ENCODE data around the gene GRID1.

DNA sequence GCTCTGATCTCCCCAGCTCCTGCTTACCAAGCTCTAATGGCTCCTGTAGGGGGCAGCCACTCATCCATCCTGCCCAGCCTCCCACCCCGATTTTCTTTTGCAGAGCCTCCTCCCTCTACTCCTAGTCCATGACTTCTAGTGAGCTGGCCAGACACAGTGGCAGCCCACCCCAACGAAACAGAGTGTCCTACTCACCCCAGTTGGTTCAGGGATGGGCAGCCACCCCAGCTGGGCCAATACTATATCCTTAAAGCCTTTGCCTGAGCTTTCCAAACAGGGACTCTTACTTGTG, 77.1 kb downstream of the GRID1 start:
- peak in 2 of 3 experiments; percentile 19 to 20; a peak in 2 of 6 replicates for TF ChIP-seq CTCF (IDR thresholded peaks at IDR 0.05 in 2 of 3, conservative IDR thresholded peaks at IDR 0.05 in 1 of 3; ENCODE audit: borderline replicate concordance in 1 of 3, insufficient read depth in 1 of 3, low read depth in 2 of 3, low read length in 2 of 3)
- TF ChIP-seq SRF (IDR thresholded peaks at IDR 0.05; ENCODE audit: low read depth), result no peak
- TF ChIP-seq EZH2 (IDR thresholded peaks at IDR 0.05), result no peak
- no peak for TF ChIP-seq POLR2A (IDR thresholded peaks at IDR 0.05; ENCODE audit: borderline replicate concordance, extremely low read depth, insufficient read depth, insufficient read length)
- no peak for TF ChIP-seq YY1 (IDR thresholded peaks at IDR 0.05; ENCODE audit: extremely low read depth, insufficient replicate concordance, low read depth, low read length)
- TF ChIP-seq POLR2AphosphoS5 (IDR thresholded peaks at IDR 0.05; ENCODE audit: low read depth, low read length), result no peak
- TF ChIP-seq TCF7L2 (IDR thresholded peaks at IDR 0.05; ENCODE audit: borderline replicate concordance, extremely low read depth, insufficient read depth, insufficient read length), result no peak
- TF ChIP-seq ZFX (IDR thresholded peaks at IDR 0.05), result no peak
- no peak for TF ChIP-seq RAD21 (IDR thresholded peaks at IDR 0.05; ENCODE audit: low read depth)
- TF ChIP-seq JUND (IDR thresholded peaks at IDR 0.05), result no peak
- no peak for TF ChIP-seq REST (IDR thresholded peaks at IDR 0.05; ENCODE audit: low read depth)
- TF ChIP-seq SIN3A (IDR thresholded peaks at IDR 0.05; ENCODE audit: low read depth), result no peak

Data from HCT116 (cell line).